HuH-7 (cell line): ENCODE results near the gene ANXA6.

ENCODE experiments used
- DNase-seq: peaks from one replicate; pipeline ENCODE4 v3.0.0; 2011; ENCODE audit warnings: low spot score

ANXA6 gene

DNA sequence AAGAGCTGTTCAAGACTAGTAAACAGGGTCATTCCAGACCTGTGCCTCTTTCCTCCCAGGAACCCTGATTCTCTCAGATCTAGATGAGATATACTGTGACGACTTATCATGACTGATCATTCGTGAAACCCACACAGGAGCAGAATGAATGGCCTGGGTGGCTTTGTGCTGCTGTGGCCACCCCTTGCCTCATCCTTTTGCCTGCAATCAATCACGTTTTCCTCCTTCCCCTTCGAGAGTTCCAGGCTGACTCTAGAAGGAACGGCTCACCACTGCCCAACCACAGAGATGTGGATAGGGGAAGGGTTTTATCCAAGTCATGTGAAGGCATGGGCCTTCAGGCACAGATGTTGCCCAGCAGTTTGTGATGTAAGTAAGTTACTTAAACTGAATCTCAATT, 5.8 kb downstream of the ANXA6 start:
- DNase-seq: no peak

DNA sequence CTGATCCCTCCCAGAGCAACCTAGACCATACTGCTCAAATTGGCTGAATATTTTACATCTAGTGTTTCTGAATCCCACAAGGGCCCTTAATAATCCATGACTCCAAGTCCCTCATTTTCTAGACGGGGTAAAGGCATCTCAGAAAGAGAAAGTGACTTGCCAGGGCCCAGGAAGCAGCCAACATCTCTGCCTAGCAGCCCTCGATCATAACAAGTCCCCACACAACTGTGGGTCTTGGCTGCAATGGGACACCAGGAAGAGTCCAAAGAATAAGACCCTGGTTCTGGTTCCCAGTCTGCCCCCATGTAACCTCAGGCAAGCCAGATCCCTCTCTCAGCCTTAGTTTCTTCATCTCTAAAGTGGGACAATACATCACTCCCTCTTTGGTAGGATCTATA, 6.3 kb downstream of the ANXA6 start:
- DNase-seq: no peak

DNA sequence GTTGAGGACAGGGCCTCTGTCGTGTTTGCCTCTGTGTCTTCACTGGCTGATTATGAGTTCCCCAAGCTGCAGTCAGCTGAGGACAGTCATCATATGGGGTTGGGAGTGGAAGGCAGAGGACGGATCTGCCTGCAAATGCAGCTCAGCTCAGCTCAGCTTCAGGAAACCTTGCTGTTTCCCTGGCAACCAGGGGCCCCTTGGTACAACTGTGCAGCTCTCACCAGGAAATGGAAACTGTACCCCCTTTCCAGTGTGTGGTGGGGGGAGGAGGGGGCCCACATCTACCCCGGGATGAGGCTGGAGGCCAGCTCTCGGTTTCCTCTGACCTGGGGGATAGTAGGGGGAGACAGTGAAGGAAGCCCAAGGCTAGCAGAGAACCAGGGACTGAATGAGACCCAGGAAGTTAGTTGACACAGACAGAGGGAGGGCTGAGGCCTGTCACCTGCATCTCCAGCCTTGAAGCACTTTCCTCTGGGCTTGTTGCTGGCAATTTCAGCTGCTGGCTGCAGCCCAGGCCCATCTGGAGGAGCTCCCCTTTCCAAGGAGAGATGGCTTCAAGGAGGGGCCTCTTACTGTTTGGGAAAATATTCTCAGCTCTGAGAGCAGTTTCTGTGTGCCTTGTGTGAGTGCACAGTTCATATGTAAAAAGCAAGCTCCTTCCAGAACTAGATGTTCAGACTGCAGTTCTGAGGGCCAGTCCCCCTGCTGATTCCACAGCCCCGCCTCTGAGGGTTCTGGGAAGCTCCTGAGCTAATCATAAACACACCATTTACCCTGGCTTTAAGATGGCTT, 6.9 kb downstream of the ANXA6 start:
- no peak for DNase-seq

DNA sequence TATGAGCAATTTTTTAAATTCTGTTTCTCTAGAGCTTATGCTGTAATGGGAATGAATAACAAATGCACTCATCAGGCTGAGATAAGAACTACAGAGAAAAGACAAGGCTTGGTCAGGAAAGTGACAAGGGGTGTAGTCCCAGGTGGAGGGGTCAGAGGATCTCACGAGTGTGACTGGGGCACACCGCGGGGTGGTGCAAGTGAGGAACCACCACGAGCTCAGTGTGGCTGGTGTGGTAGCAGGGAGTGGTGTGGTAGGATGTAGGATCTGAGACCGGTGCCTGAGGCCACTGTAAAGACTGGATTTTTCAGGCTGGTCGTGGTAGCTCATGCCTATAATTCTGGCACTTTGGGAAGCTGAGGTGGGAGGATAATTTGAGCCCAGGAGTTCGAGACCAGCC, 9.0 kb downstream of the ANXA6 start:
- DNase-seq: no peak

DNA sequence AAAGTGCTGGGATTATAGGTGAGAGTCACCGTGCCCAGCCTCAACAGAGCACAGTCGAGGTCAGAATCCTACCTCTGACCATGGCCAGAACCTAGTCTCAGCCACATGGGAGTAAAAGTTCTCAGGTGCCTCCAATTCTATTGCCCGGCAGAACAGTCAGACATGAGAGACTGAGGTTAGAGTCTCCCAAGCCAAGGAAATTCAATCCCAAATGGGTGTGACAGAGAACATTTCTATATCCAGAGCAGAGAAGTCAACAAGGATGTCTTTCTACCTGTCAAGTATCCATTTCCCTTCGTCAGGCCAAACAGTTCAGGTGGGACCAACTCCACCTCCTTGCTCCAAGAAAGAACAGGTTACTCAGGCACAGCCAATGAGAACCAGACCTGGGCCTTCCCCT, 10.5 kb downstream of the ANXA6 start:
- DNase-seq: no peak

DNA sequence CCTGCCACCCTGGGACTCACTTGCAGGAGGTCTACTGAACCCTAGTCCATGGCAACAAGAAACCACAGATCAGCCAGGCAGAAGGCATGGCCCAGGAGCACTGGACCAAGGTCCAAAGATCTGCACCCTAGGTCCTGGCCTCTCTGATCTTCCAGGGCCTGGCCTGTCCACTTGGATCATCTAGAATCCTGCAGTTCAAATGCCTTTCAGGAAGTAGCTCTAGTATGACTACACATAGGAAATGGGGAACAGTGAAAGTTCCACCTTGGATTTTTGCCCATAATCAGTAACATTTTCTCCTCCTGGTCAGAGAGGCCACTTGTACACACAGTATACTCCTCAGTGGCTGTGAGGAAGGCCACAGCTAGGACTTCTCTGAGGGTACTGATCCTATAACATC, 11.5 kb downstream of the ANXA6 start:
- no peak for DNase-seq

DNA sequence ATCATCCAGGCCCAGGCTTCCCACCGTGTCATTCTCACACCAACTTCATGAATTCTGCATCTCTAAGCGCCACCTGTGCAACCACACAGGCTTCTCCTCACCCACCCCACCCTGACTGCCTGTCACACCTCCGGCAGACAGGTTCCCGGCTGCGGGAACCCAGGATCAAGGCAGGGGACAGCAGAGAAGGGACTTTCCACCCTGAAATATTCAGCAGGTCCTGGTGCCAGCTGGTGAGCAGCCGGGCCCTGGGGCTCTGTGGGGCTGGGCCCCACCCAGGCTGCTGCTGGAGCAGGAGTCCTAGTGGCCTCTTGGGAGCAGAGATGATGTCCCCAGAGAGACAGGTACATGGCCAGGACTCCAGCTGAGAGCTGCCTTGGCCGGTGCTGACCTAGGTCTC, 12.7 kb downstream of the ANXA6 start:
- DNase-seq: no peak

DNA sequence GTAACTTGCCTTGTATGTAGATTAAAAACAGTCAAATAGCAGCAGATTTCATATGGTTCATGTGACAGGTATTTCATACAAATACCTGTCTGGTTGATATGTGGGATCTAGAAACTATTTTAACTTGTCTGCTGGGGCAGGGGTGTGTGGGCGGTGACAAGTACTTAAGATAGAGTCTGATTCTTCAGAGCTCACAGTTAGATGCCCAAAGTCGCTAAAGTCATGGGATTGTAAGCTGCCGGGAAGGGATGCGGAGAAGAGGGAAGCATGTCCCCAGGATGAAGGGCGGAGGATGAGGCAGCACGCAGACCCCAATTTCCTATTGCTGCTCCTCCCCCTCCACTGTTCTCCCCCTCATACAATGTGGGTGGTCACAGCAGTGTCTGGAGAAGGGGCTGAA, 13.3 kb downstream of the ANXA6 start:
- no peak for DNase-seq

DNA sequence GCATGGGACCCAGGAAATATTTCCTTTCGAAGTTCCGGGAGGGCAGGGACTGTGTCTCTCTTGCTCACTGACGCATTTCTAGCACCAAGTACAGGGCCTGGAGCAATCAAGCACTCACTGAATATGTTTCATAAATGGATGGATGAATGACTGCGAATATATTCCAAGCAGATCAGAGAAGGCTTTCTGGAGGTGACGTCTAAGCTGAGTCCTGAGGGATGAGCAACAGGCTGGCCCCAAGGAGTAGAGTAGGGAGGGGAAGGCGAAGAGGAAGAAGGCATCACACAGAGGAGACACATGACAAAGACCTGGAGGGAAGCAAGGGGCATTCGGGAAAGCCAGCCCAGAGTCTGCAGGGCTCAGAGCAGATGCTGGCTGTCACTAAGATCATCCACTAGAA, 13.9 kb downstream of the ANXA6 start:
- DNase-seq: no peak

DNA sequence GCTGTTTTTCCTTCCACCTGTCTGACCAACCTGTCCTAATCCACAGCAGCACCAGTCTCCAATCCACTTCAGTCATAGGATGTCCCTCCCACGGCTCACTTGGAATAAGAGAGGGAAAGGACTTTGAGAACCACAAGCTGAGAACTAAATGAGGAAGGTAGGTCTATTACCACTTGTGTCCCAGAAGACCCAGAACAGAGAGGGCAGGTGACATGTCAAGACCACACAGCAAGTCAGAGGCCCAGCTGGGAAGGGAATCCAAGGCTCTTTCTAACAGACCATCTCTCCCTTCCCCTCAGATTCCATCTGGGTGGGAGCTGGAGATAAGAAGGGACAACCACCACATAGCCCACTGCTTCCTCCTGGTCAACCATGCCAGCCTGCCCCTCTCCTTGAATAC, 14.6 kb downstream of the ANXA6 start:
- DNase-seq: no peak

DNA sequence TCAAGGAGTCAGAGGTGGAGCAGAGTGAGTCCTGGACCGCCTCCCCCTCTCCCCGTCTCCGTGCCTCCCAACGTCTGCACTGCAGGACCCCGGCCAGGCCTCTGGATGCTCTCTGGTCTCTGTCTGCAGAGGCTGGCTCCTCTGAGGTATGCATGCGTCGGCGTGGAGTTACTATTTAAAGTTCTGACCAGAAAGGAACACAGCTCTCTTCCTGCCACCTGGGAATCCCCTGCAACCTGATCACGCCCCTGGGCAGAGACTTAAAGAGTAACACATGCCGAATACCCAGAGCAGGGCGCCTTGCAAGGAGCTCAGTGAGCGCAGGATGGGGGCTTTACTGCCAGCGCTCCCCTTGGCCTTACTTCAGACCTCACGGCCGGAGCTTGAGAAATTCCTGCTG, 16.0 kb downstream of the ANXA6 start:
- DNase-seq: no peak

DNA sequence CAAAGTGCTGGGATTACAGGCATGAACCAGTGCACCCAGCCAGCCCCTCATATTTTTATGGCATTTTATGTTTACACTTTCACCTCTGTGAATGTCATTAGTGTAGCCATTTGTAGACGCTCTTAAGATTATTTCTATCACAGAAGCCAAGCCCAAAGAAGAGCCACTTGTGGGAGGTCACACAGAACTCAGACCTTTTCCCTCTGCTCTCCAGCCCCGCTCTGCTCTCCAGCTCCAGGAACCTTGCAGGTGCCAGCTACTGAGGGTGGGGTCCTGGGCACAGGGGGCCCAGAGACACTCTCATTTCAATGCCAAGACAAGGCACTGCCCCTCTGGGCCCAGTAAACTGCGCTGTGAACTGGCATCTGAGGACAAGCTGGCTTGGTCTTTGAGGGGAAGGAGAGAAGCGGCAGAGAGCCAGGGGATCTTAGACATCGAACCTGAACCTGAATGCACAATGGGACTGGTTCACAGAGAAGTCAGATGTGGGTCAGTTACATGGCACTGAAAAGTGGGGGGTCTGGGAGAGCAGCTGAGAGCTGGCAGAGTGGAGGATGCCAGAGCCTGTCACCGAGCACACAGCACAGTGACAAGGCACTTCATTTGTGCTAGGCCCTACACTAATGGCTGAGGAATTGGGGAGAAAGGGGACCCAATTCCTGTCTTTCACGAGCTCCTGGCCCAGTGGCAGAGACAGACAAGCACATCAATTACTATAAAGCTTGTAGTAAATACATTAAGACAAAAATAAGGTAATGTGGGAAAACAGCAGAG, 16.7 kb downstream of the ANXA6 start:
- no peak for DNase-seq

DNA sequence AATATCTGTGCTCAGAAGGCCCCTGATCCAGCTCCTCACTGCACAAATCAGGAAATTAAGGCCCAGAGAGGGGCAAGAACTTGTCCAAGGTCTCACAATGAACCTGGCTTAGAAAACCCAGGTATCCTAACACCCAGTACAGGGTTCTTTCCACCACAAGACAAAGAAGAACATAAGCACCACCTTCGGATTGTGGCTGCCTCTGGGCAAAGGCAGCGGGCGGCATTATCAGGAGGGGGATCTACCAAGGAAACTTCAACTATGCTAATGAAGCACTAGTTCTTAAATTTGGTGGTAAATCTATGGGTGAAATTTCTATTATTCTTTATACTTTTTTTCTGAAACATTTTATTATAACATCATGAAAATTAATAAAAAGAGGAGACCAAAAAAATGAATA, 17.9 kb downstream of the ANXA6 start:
- DNase-seq: no peak

DNA sequence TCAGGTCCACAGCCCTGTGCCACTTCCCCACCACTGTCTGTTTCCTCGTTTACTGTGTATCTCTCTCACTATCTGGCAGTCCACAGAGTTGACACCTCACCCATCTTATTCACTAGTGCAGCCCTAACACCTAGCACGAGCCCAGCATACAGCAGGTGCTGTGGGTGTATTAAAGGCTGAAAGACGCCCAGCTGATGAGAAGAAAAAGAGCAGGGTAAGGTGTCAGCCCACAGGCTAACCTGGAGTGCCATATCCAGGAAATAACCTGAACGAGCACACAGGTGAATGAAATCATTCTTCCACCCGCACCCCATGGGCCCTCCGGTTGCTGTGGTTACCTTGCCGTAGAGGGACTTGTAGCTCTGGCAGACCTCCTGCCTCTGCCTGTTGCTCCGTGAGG, 18.6 kb downstream of the ANXA6 start:
- DNase-seq: no peak

DNA sequence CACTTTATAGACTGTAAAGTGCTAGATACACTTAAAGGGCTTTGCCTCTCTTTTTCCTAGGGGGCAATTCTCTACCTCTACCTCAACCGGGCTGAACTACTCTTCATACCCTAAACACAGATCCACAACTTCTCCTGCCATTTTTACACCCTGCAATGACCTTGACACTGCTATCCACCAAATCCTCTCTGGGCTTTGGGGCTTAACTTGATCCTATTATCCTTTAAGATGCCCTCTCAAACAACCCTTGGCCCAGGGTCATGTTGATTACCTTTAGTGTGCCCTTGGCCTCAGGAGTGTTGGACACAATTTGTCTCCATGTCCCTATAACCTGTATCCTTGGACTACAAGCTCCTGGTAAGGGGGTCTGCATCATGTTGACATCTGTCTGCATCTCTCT, 19.5 kb downstream of the ANXA6 start:
- no peak for DNase-seq

DNA sequence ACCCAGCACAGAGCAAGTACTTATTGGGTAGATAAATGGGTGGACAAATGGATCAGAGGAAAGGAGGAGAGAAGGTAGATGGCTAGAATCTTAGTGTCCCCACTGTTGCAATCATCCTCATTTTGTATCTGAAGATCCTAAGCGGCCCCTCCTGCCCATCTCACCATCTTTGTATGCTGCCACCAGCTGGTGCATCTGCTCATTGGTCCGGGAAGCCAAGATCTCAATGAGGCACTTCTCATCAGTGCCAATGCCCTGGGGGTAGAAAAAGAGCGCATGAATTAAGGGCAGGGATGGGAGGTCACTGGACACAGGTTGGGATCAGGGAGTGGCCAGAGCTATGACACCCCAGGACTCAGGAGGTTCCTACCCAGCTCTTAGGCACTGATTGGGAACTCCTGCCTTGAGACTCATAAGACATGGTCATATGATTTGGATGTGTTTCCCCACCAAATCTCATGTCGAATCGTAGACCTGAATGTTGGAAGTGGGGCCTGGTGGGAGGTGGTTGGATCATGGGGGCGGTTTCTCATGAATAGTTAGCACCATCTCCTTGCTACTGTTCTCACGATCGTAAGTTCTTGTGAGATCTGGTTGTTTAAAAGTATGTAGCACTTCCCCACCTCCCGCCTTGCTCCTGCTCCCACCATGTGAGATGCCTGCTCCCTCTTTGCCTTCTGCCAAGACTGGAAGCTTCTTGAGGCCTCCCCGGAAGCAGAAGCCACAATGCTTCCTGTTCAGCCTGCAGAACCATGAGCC, 20.3 kb downstream of the ANXA6 start:
- no peak for DNase-seq

DNA sequence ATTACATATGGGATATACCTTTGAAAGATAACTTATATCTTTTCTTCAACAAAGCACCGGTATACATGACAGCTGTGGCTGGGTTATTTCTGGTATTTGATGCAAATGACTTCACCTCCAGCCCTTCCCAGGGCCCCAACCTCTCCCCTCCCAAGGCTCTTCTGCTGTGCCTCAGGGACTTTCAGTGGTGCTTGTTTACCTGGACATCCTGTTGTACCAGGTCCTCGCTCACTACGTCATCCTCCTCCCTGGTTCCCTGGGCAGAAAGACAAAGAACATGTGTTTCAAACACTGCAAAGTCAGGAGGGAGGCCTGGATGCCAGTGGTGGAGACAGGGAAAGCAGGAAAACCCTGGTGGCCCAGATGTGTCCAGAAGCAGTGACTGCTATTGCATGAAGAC, 23.4 kb downstream of the ANXA6 start:
- no peak for DNase-seq

DNA sequence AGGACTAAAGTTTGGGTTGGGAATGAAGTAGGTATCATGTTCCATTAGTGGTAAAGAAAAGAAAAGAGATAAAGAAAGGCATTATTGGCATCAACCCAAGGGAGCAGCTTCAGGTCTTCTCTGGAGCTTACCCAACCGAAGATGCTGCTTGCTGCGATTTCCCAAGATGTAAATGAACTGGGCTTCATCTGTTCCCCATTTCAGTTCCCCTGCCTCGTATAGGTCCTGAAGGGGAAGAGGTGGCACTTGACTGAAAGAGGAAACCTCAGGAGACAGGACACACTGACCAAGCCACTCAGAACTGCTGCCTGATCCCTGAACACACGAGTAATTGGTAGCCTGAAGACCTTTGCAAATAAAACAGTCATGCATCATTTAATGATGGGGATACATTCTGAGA, 24.6 kb downstream of the ANXA6 start:
- DNase-seq: no peak

DNA sequence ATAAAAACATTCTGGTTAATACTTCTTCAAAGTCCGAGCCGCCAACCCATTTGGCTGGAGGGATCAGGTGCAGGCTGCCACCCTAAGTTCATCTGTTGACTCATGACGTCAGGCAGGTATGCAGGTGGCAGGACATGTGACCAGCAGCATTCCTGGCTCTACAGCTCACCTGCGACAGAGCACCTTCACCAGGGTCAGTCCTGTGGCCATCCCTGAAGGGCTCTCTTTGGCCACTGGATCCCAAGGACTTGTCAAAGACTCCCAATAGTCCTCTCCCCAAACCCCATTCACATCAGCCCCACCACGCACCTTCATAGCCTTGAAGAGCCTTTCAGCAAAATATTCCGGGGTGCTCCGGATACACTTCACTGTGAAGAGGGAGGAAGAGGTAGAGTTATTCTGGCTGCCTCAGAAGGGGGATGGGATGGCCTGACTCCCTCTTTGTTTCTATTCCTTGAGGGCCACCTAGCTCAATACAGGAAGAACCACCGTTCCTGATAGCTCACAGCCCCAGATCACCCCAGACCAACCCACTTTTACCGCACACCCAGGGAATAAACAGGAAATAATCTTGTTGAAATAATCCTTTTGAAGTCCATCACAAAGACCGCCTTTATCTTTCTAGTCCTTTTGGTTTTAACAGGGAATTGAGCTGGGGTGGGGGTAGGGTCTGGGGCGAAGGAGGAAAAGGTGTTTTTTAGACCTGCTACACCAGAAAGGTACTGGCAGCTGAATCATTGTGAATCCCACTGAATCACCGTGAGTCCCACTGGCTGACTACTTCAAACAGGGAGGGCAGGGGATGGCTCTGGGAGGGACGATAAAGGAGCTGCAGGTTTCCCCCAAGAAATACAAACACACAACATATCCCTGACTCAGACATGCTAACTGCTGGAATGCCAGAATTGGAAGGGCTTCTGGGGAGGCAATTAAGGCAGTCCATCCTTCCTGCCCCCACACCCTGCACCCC, 26.4 kb downstream of the ANXA6 start:
- DNase-seq: no peak

DNA sequence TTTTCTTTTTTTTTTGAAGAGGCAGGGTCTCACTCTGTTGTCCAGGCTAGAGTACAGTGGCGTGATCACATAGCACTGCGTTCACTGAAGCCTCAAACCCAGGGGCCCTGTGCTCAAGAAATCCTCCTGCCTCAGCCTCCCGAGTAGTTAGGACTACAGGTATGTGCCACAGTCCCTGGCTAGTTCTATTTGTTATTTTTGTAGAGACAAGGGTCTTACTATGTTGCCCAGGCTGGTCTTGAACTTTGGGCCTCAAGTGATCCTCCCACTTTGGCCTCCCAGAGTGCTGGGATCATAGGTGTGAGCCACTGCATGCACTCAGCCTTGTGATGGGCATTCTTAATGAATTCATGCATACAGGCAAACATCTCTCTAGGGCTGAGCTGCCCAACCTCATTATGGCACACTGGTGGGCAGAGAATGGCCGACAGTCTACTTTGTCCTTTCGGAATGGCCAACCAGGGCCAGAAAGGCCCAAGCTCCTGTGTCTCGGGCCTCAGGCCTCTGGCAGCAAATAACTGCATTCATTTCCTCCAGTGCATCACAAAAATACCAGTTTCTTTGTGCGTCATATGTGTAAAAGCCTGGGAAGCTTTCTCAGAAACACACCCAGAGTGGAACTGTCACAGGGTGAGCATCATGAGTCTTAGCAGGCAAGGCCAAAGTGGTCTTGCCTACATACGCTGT, 27.2 kb downstream of the ANXA6 start:
- no peak for DNase-seq

DNA sequence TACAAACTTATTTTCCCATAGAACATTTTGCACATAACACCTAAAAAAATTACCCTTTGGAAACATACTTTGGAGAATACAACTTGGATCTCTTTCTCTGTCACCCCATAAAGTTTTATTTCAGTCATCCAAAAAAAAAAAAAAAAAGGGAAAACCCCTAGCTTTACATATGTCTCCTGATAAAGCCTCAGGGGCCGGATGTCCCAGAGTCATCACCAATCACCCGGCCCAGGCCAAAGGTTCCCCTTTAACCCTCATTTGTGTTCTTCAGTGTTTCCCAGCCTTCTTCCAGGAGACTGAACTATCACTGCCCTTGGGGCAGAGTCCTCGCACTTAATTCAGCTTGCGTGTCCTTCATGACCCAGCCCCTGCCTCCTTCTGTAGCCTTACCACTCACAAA, 28.8 kb downstream of the ANXA6 start:
- DNase-seq: no peak
